MM.1S (cell line): ENCODE results near the gene RNASE8.

ENCODE experiments used
- DNase-seq: peaks from one replicate; pipeline ENCODE4 v3.0.0-alpha.2; 2015
- H2AFZ ChIP-seq: fragments of 300-600 bp; sonication (generic); 2 replicates; pipeline ENCODE4 v1.6.0; 2016; ENCODE audit warnings: antibody characterized with exemption, low read length
- H3F3A ChIP-seq: fragments of 300-600 bp; sonication (generic); 2 replicates; pipeline ENCODE4 v1.6.1; 2016; ENCODE audit warnings: mild to moderate bottlenecking, antibody characterized with exemption, low read length, moderate library complexity, mixed read lengths; ENCODE audit not compliant: insufficient read depth
- H3K27ac ChIP-seq: fragments of 300-600 bp; sonication (generic); 2 replicates; pipeline ENCODE4 v1.5.1; 2016; ENCODE audit warnings: mild to moderate bottlenecking, low read length
- H3K27me3 ChIP-seq: fragments of 300-600 bp; sonication (generic); replicated peaks from 2 replicates; pipeline ENCODE4 v1.6.0; 2016; ENCODE audit warnings: low read length; ENCODE audit not compliant: insufficient read depth
- H3K36me3 ChIP-seq: fragments of 300-600 bp; sonication (generic); replicated peaks from 2 replicates; pipeline ENCODE4 v1.6.1; 2016; ENCODE audit warnings: mild to moderate bottlenecking, low read length, mixed read lengths; ENCODE audit not compliant: insufficient read depth
- H3K4me1 ChIP-seq: fragments of 300-600 bp; sonication (generic); 2 replicates; pipeline ENCODE4 v1.6.1; 2016; ENCODE audit warnings: low read length, mixed read lengths
- H3K4me2 ChIP-seq: fragments of 300-600 bp; sonication (generic); 2 replicates; pipeline ENCODE4 v1.6.0; 2016; ENCODE audit warnings: low read depth, low read length
- H3K4me3 ChIP-seq: fragments of 300-600 bp; sonication (generic); 2 replicates; pipeline ENCODE4 v1.5.1; 2016; ENCODE audit warnings: low read length, mixed read lengths
- H3K79me2 ChIP-seq: fragments of 300-600 bp; sonication (generic); 2 replicates; pipeline ENCODE4 v1.6.1; 2016; ENCODE audit warnings: mixed run types, low read length, mixed read lengths
- H3K9ac ChIP-seq: fragments of 300-600 bp; sonication (generic); 2 replicates; pipeline ENCODE4 v1.6.1; 2016; ENCODE audit warnings: low read length, mixed read lengths
- H3K9me2 ChIP-seq: fragments of 300-600 bp; sonication (generic); replicated peaks from 2 replicates; pipeline ENCODE4 v1.6.1; 2016; ENCODE audit warnings: mild to moderate bottlenecking, low read length, mixed read lengths; ENCODE audit not compliant: insufficient read depth
- H3K9me3 ChIP-seq: fragments of 300-600 bp; sonication (generic); replicated peaks from 2 replicates; pipeline ENCODE4 v1.6.1; 2016; ENCODE audit warnings: mild to moderate bottlenecking, low read length, mixed read lengths; ENCODE audit not compliant: insufficient read depth
- H4K20me1 ChIP-seq: fragments of 300-600 bp; sonication (generic); 2 replicates; pipeline ENCODE4 v1.6.1; 2016; ENCODE audit warnings: mild to moderate bottlenecking, low read length, moderate library complexity, mixed read lengths; ENCODE audit not compliant: insufficient read depth
- CTCF ChIP-seq: fragments of 300-600 bp; sonication (generic); IDR thresholded peaks from 2 replicates; pipeline ENCODE4 v1.5.1; 2016; ENCODE audit warnings: antibody characterized with exemption, low read length, mixed read lengths
- EZH2 ChIP-seq: fragments of 300-600 bp; sonication (generic); optimal IDR thresholded peaks from 2 replicates; pipeline ENCODE3; 2017; ENCODE audit warnings: low read depth, mild to moderate bottlenecking, antibody characterized with exemption, low read length, mixed read lengths
- EZH2phosphoT487 ChIP-seq: fragments of 300-600 bp; sonication (generic); IDR thresholded peaks from 2 replicates; pipeline ENCODE4 v1.6.1; 2018; ENCODE audit warnings: antibody characterized with exemption, low read length

Gene RNASE8

GRCh38 chr14:21071225-21072030, 13.8 kb downstream of the RNASE8 start:
- Histone ChIP-seq H3K79me2 (no peaks in the 10 kb centered on the region), H3K9me2 (no peaks in the 10 kb centered on the region), H2AFZ (peak overlapping the region; percentile 56), H3K4me1 (no peaks in the 10 kb centered on the region), H3K4me3 (peak overlapping the region; percentile 75), H4K20me1 (no peaks in the 10 kb centered on the region), H3K9me3 (no peaks in the 10 kb centered on the region), H3K36me3 (no peaks in the 10 kb centered on the region), H3K27ac (peak overlapping the region; percentile 32; the same call in 1 of the 2 replicates), H3K4me2 (peak overlapping the region; percentile 95), H3K9ac (peak overlapping the region; percentile 33; the same call in 1 of the 2 replicates), H3K27me3 (peaks cover 11% of the 10 kb centered on the region), H3F3A (peaks cover 6% of the 10 kb centered on the region; the same call in 1 of the 2 replicates)
- TF ChIP-seq EZH2 (no peak), EZH2phosphoT487 (no peak), CTCF (no peak)
- DNase-seq: peak; percentile 69

DNA sequence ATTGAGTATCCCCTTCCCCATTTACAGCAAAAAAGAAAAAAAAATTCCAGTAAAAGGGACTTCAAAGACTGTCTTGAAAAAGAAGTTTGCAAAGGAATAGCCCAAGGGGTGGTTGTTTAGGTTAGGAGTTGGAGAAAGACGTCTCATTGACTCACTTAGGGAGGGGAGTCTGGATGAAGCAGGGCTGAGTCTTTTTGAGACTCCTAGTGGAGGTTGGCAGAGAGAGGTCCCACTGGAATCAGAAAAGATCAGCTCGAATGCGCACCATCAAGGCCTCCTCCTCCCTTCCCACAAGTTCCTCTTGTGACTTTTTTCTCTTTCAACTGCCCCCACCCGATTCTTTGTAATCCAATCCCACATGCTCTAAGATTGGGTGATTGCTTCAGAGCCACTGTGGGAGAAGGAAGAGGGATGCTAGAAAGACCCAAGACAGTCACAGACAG, 14.4 kb downstream of the RNASE8 start:
- DNase-seq: no peak
- peaks cover 11% of the 10 kb centered on the region for H3K27me3 ChIP-seq
- no peaks in the 10 kb centered on the region for H3K4me1 ChIP-seq
- H3K4me3 ChIP-seq: peak overlapping the region; percentile 75
- no peaks in the 10 kb centered on the region for H3K36me3 ChIP-seq
- TF ChIP-seq EZH2phosphoT487: no peak
- TF ChIP-seq CTCF: no peak
- TF ChIP-seq EZH2: no peak
- H2AFZ ChIP-seq: peak overlapping the region; percentile 56; the same call in 1 of the 2 replicates
- no peaks in the 10 kb centered on the region for H3K9me2 ChIP-seq
- no peaks in the 10 kb centered on the region for H4K20me1 ChIP-seq
- H3K27ac ChIP-seq: peak overlapping the region; percentile 18; the same call in 1 of the 2 replicates
- H3K4me2 ChIP-seq: peak overlapping the region; percentile 95
- no peaks in the 10 kb centered on the region for H3K79me2 ChIP-seq
- H3K9me3 ChIP-seq: no peaks in the 10 kb centered on the region
- 0 out of 2 replicates have a peak overlapping the region, but pooled peaks have one; percentile 33 for H3K9ac ChIP-seq
- peaks cover 6% of the 10 kb centered on the region; the same call in 1 of the 2 replicates for H3F3A ChIP-seq

DNA sequence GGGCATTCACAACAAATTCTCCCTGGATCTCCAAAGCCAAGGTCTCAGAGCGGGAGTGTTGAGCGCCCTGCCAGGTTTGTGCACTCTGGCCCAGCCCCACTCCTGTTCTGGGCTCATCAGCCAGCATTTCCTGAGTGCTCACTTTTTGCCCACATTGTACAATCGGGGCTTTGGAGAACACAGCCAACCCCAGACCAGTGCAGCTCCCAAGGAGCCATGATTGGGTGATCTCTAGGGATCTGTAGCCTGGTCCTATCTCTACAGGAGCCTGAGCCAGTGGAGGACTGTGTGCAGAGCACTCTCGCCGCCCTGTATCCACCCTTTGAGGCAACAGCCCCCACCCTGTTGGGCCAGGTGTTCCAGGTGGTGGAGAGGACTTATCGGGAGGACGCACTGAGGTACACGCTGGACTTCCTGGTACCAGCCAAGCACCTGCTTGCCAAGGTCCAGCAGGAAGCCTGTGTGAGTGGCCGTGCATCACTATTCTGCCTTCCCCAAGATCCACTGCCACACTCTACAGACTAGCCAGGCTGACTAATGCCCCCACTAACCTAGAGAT, 15.2 kb downstream of the RNASE8 start:
- Histone ChIP-seq H3K27me3 (peaks cover 11% of the 10 kb centered on the region), H3K4me2 (no peak overlapping the region), H3K4me3 (no peak overlapping the region), H3K27ac (no peak overlapping the region), H3K79me2 (no peaks in the 10 kb centered on the region), H3K9ac (no peak overlapping the region), H3K9me2 (no peaks in the 10 kb centered on the region), H3K36me3 (no peaks in the 10 kb centered on the region), H4K20me1 (no peaks in the 10 kb centered on the region), H3K9me3 (no peaks in the 10 kb centered on the region), H2AFZ (no peak overlapping the region), H3F3A (peaks cover 6% of the 10 kb centered on the region; the same call in 1 of the 2 replicates), H3K4me1 (no peaks in the 10 kb centered on the region)
- TF ChIP-seq EZH2phosphoT487: no peak
- DNase-seq: no peak
